DOHH2 (cell line): ENCODE results near the gene BRI3BP.

Experiments
- H3F3A ChIP-seq: fragments of 200-600 bp; sonication (generic), shearing (Covaris generic); 2 replicates; pipeline ENCODE4 v1.6.0; 2016; ENCODE audit warnings: antibody characterized with exemption, mild to moderate bottlenecking; ENCODE audit not compliant: control insufficient read depth, insufficient read depth
- H3K27ac ChIP-seq: fragments of 200-600 bp; sonication (generic); 2 replicates; pipeline ENCODE4 v1.5.1; 2014; ENCODE audit warnings: low read depth, mild to moderate bottlenecking, low read length, moderate library complexity
- H3K27me3 ChIP-seq: fragments of 200-600 bp; sonication (generic); 2 replicates; pipeline ENCODE4 v1.6.1; 2014; ENCODE audit warnings: mild to moderate bottlenecking, low read length, mixed read lengths; ENCODE audit not compliant: control insufficient read depth
- H3K36me3 ChIP-seq: fragments of 200-600 bp; sonication (generic); 2 replicates; pipeline ENCODE4 v1.6.1; 2014; ENCODE audit warnings: mild to moderate bottlenecking, low read length, moderate library complexity, mixed read lengths; ENCODE audit not compliant: control insufficient read depth
- H3K4me1 ChIP-seq: fragments of 200-600 bp; sonication (generic); 2 replicates; pipeline ENCODE4 v1.6.1; 2014; ENCODE audit warnings: mild to moderate bottlenecking, low read length, mixed read lengths; ENCODE audit not compliant: control insufficient read depth
- H3K4me2 ChIP-seq: fragments of 200-600 bp; sonication (generic); 2 replicates; pipeline ENCODE4 v1.6.0; 2014; ENCODE audit warnings: mild to moderate bottlenecking, low read length, moderate library complexity
- H3K4me3 ChIP-seq: fragments of 200-600 bp; sonication (generic); 2 replicates; pipeline ENCODE4 v1.5.1; 2014; ENCODE audit warnings: mild to moderate bottlenecking, low read length, mixed read lengths
- H3K79me2 ChIP-seq: fragments of 200-600 bp; sonication (generic); 2 replicates; pipeline ENCODE4 v1.6.1; 2014; ENCODE audit warnings: mild to moderate bottlenecking, low read length, mixed read lengths; ENCODE audit not compliant: control insufficient read depth
- H3K9me2 ChIP-seq: fragments of 200-600 bp; sonication (generic); replicated peaks from 2 replicates; pipeline ENCODE4 v1.6.1; 2014; ENCODE audit warnings: mild to moderate bottlenecking, low read length, mixed read lengths; ENCODE audit not compliant: control insufficient read depth
- H3K9me3 ChIP-seq: fragments of 200-600 bp; sonication (generic); 2 replicates; pipeline ENCODE4 v1.6.1; 2014; ENCODE audit warnings: antibody characterized with exemption, low read length, mixed read lengths; ENCODE audit not compliant: control insufficient read depth, insufficient read depth
- H4K20me1 ChIP-seq: fragments of 200-600 bp; sonication (generic); 2 replicates; pipeline ENCODE4 v1.6.0; 2014; ENCODE audit warnings: low read depth, mild to moderate bottlenecking, antibody characterized with exemption, low read length, moderate library complexity; ENCODE audit not compliant: control insufficient read depth, insufficient read depth
- CTCF ChIP-seq: fragments of 200-600 bp; sonication (generic); IDR thresholded peaks from one replicate; pipeline ENCODE4 v1.5.1; 2014; ENCODE audit warnings: antibody characterized with exemption, mild to moderate bottlenecking, low read depth, low read length; ENCODE audit not compliant: poor library complexity, severe bottlenecking
- EZH2phosphoT487 ChIP-seq: fragments of 200-600 bp; sonication (generic); IDR thresholded peaks from 2 replicates; pipeline ENCODE4 v1.6.1; 2017; ENCODE audit warnings: borderline replicate concordance, mild to moderate bottlenecking, antibody characterized with exemption, low read length, moderate library complexity, mixed read lengths

The BRI3BP gene

GRCh38 chr12:124967016-124967739 lies 26.3 kb upstream of the BRI3BP start:
- TF ChIP-seq CTCF (no peak), EZH2phosphoT487 (no peak)
- Histone ChIP-seq H3K79me2 (no peaks in the 10 kb centered on the region), H3F3A (no peaks in the 10 kb centered on the region), H3K27me3 (no peaks in the 10 kb centered on the region), H3K9me3 (no peaks in the 10 kb centered on the region), H3K4me1 (no peaks in the 10 kb centered on the region), H3K4me3 (no peak overlapping the region), H3K9me2 (no peaks in the 10 kb centered on the region), H4K20me1 (no peaks in the 10 kb centered on the region), H3K4me2 (no peak overlapping the region), H3K36me3 (peaks cover 84% of the 10 kb centered on the region), H3K27ac (no peak overlapping the region)

- Histone ChIP-seq H3K79me2 (no peaks in the 10 kb centered on the region), H3K4me3 (no peak overlapping the region), H3K9me2 (no peaks in the 10 kb centered on the region), H4K20me1 (no peaks in the 10 kb centered on the region), H3K9me3 (no peaks in the 10 kb centered on the region), H3K27ac (no peak overlapping the region), H3K27me3 (no peaks in the 10 kb centered on the region), H3F3A (no peaks in the 10 kb centered on the region), H3K36me3 (peaks cover 81% of the 10 kb centered on the region), H3K4me1 (no peaks in the 10 kb centered on the region), H3K4me2 (no peak overlapping the region)
- TF ChIP-seq CTCF (no peak), EZH2phosphoT487 (no peak)
Observed at GRCh38 chr12:124968656-124969055, 24.8 kb upstream of the BRI3BP start.

GRCh38 chr12:124970647-124971402 lies 22.6 kb upstream of the BRI3BP start:
- no peaks in the 10 kb centered on the region for H3K9me3 ChIP-seq
- H3K27me3 ChIP-seq = no peaks in the 10 kb centered on the region
- no peak overlapping the region for H3K4me2 ChIP-seq
- H3K4me1 ChIP-seq = no peaks in the 10 kb centered on the region
- H3F3A ChIP-seq = no peaks in the 10 kb centered on the region
- H3K79me2 ChIP-seq = no peaks in the 10 kb centered on the region
- H3K4me3 ChIP-seq = no peak overlapping the region
- H4K20me1 ChIP-seq = no peaks in the 10 kb centered on the region
- no peak overlapping the region for H3K27ac ChIP-seq
- no peak for TF ChIP-seq EZH2phosphoT487
- no peak for TF ChIP-seq CTCF
- no peaks in the 10 kb centered on the region for H3K9me2 ChIP-seq
- peaks cover 76% of the 10 kb centered on the region for H3K36me3 ChIP-seq
